ENCODE measurements around the gene CSNK2A2.

Gene CSNK2A2

GRCh38 chr16:58230259-58230658 is 32.4 kb upstream of the CSNK2A2 start:
- no peak overlapping the region for H3K4me3 ChIP-seq (ENCODE audit: low read depth, low read length)
- no peak for DNase-seq (ENCODE audit: low read depth)
- no peak for TF ChIP-seq CTCF (IDR thresholded peaks at IDR 0.05; ENCODE audit: low read depth, low read length, missing control alignments)

GRCh38 chr16:58226790-58227189 is 28.9 kb upstream of the CSNK2A2 start:
- no peak for DNase-seq (ENCODE audit: low read depth)
- H3K4me3 ChIP-seq (ENCODE audit: low read depth, low read length): no peak overlapping the region
- TF ChIP-seq CTCF (IDR thresholded peaks at IDR 0.05; ENCODE audit: low read depth, low read length, missing control alignments): no peak

GRCh38 chr16:58225965-58226602 is 28.2 kb upstream of the CSNK2A2 start:
- no peak for DNase-seq (ENCODE audit: low read depth)
- TF ChIP-seq CTCF (IDR thresholded peaks at IDR 0.05; ENCODE audit: low read depth, low read length, missing control alignments): no peak
- H3K4me3 ChIP-seq (ENCODE audit: low read depth, low read length): no peak overlapping the region

GRCh38 chr16:58222532-58223316 is 24.8 kb upstream of the CSNK2A2 start:
- no peak overlapping the region for H3K4me3 ChIP-seq (ENCODE audit: low read depth, low read length)
- TF ChIP-seq CTCF (IDR thresholded peaks at IDR 0.05; ENCODE audit: low read depth, low read length, missing control alignments): no peak
- no peak for DNase-seq (ENCODE audit: low read depth)

- TF ChIP-seq CTCF (IDR thresholded peaks at IDR 0.05; ENCODE audit: low read depth, low read length, missing control alignments): no peak
- H3K4me3 ChIP-seq (ENCODE audit: low read depth, low read length): no peak overlapping the region
- DNase-seq (ENCODE audit: low read depth): no peak
Measured at GRCh38 chr16:58219432-58219831, 21.5 kb upstream of the CSNK2A2 start.

- no peak for DNase-seq (ENCODE audit: low read depth)
- TF ChIP-seq CTCF (IDR thresholded peaks at IDR 0.05; ENCODE audit: low read depth, low read length, missing control alignments): no peak
- no peak overlapping the region for H3K4me3 ChIP-seq (ENCODE audit: low read depth, low read length)
Measured at GRCh38 chr16:58218786-58219185, 20.9 kb upstream of the CSNK2A2 start.
